GM19395 (cell line): ENCODE measurements around the gene DNAAF5.
"Not testable (repeated sequence)": the region's sequence is repeated elsewhere in the genome, so short reads cannot be mapped to it uniquely, and the experiment has no call there.

Experiments
- ATAC-seq: cut with Tn5 transposase; IDR thresholded peaks from one replicate; pipeline ENCODE4 v1.9.1; 2021; ENCODE audit warnings: mild to moderate bottlenecking, moderate library complexity; ENCODE audit not compliant: unreplicated experiment

The DNAAF5 gene

GRCh38 chr7:780081-780480 is 53.6 kb downstream of the DNAAF5 start:
- ATAC-seq: no peak

GRCh38 chr7:780516-780915 is 54.0 kb downstream of the DNAAF5 start:
- no peak for ATAC-seq

GRCh38 chr7:781186-781849 is 54.8 kb downstream of the DNAAF5 start:
- ATAC-seq: no peak

GRCh38 chr7:781936-782529 is 55.5 kb downstream of the DNAAF5 start:
- no peak for ATAC-seq

GRCh38 chr7:782718-783449 is 56.4 kb downstream of the DNAAF5 start:
- ATAC-seq: no peak

GRCh38 chr7:783556-784490 is 57.3 kb downstream of the DNAAF5 start:
- no peak for ATAC-seq

- ATAC-seq: no peak
Measured at GRCh38 chr7:784971-785370, 58.5 kb downstream of the DNAAF5 start.

GRCh38 chr7:785416-785815 is 58.9 kb downstream of the DNAAF5 start:
- ATAC-seq: no peak

- ATAC-seq: no peak
Measured at GRCh38 chr7:786472-787255, 60.2 kb downstream of the DNAAF5 start.

GRCh38 chr7:787332-788240 is 61.1 kb downstream of the DNAAF5 start:
- no peak for ATAC-seq

GRCh38 chr7:791519-791918 is 65.0 kb downstream of the DNAAF5 start:
- ATAC-seq: no peak

- ATAC-seq: no peak
Measured at GRCh38 chr7:794207-794606, 67.7 kb downstream of the DNAAF5 start.

GRCh38 chr7:794671-795329 is 68.3 kb downstream of the DNAAF5 start:
- ATAC-seq: no peak

- ATAC-seq: not testable (repeated sequence)
Measured at GRCh38 chr7:796434-797169, 70.1 kb downstream of the DNAAF5 start.

- no peak for ATAC-seq
Measured at GRCh38 chr7:798921-799470, 72.5 kb downstream of the DNAAF5 start.

GRCh38 chr7:800692-801091 is 74.2 kb downstream of the DNAAF5 start:
- no peak for ATAC-seq

- ATAC-seq: not testable (repeated sequence)
Measured at GRCh38 chr7:801351-801750, 74.9 kb downstream of the DNAAF5 start.

GRCh38 chr7:801940-802381 is 75.5 kb downstream of the DNAAF5 start:
- no peak for ATAC-seq
